ENCODE measurements around the gene RTL5.

RTL5 gene

DNA sequence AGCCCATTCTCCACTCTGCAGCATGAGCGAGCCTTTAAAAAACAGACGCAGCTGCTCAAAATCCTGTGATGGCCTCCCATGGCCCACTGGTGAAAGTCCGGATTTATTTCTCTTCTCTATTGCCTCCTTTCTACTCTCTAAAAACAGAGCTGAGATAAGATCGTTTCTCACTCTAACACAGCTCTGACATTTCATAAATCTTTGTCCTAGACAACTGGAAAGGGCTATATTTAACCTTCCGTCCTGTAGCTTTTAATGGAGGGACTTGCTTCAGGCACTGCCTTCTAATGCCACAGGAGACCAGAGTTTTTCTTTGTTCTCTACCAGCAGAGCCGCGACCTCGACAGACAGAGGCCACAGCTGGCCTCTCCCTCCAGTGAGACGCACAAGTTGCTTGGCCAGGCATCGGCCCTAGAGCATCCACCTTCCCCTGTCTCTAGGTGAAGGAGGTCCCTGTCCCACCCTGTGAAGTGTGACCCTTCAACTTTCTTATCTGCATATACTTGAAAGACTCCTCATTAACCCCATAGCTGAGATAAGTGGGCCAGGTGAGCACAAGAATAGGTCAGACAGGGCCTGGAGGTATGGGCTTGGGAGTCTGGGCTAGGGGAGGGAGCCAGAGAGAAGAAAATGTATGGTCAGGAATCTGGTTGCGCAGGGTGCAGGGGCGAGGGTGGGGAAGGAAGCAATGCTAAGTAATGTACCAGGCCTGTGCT is 50.0 kb downstream of the RTL5 start:
- in situ Hi-C loops (cut with MboI; ENCODE audit: low sequenced_read_pairs): no loop called here

DNA sequence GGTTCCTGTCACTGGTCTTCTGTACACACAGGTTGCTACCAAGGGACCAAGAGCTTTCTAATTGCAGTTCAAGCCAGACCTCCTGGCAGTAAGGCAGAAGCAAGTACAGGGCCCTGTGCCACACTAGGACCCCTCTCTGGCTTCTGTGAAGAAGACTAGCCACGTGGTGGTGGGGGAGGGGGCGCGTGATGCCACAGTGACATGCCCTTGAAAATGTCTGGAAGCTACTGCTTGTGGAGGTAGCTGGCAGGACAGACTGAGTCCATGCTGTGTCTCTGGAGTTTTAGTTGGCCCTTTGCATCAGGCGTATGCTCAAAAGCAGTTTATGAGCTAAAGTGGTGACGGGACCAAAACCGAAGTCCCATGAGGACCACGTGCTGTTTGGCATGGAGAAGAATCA is 50.9 kb downstream of the RTL5 start:
- in situ Hi-C loops (cut with MboI; ENCODE audit: low sequenced_read_pairs): no loop called here

DNA sequence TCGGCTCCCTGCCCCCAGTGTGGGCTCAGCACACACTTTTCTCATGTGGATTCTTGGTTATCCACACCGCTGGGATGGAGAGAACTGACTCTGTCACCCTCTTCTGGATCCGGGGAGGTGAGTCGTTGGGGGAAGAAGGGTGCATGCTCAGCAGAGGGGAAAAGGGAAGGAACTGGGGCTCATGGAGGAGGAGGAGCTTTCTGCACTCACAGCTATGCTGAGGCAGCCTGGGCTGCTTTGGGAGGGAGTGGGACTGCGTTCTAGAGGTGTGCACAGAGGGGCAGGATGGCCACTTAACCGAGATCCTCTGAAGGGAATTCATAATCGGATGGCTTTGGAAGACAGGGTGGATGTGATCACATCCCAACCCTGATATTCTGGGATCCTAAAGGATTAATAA is 51.6 kb downstream of the RTL5 start:
- in situ Hi-C loops (cut with MboI; ENCODE audit: low sequenced_read_pairs): no loop called here

DNA sequence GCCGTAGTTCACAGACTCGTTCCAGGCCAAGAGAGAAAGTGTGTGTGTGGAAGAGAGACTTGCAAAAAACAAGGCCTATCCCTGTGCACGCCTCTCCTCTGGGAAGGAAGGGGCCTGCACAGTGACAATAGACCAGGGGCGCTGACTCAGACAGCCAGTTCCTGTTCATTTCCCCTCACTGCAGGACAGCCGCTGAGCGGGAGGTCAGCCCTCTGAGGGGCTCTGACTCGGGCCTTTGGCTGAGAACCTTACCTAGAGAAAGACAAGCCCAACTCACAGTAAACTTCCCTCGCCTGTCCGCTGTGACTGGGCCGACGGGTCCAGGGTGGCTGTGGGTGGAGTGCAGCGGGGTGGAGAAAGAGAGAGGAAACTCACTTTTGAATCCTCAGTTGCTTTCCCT is 52.1 kb downstream of the RTL5 start:
- in situ Hi-C loops (cut with MboI; ENCODE audit: low sequenced_read_pairs): no loop called here

DNA sequence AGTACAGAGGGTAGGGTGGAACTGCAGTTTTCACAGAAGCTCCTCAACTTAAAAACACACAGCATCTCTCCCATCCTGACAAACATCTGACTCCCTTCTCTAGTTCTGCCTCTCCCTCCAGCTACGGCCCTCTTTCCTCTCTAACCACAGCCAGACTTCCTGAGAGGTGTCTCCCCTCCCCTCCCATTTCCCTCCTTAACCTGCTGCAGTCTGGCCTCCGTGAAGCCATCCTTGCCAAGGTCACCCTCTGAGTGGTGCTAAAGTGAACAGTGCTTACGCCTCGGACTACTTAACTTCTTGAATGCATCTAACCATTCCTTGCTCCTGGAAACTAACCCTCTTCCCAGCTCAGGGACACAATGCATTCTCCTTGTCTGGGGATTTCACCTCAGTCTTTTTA is 53.3 kb downstream of the RTL5 start:
- in situ Hi-C loops (cut with MboI; ENCODE audit: low sequenced_read_pairs): no loop called here
